ENCODE measurements around the gene PRPH2.

- TF ChIP-seq POLR2AphosphoS5 (IDR thresholded peaks at IDR 0.05) (no peak), EZH2 (IDR thresholded peaks at IDR 0.05; ENCODE audit: borderline replicate concordance, insufficient read depth, low read length, poor library complexity, severe bottlenecking) (no peak), CTCF (IDR thresholded peaks at IDR 0.05; ENCODE audit: poor library complexity, severe bottlenecking) (no peak), TAF1 (IDR thresholded peaks at IDR 0.05; ENCODE audit: low read depth) (no peak)
Observed at GRCh38 chr6:42715871-42716270, 6.5 kb downstream of the PRPH2 start.
